Left cardiac atrium (tissue), 4 donors: Measurements from ENCODE around the gene BRAT1. TPM values are rescaled to one million over a fixed set of nuclear protein-coding genes. Genes with fewer than 3 reads are reported as not detected.
A peak's percentile ranks its signal among the peaks of the same experiment; 100 is the strongest.

Experiments
- ATAC-seq, 2 donors: fragments of 200-7000 bp; cut with Tn5 transposase; one replicate each; pipeline ENCODE4 v1.9.1; 2020; ENCODE audit warnings: mild to moderate bottlenecking in 2 of 2, moderate library complexity in 2 of 2
- DNase-seq: peaks from one replicate; pipeline ENCODE4 v3.0.0-alpha.2; 2020
- intact Hi-C, 2 donors: fragments of 100-400 bp; cut with DNase I; formaldehyde crosslinking; loops; one replicate each; pipeline versions ENCODE4 v1.14.1 to v1.15.1; 2022 to 2023
- total RNA-seq, 2 donors: library from RNA; stranded (reverse); fragmentation: NEBNext Ultra II Directional; extraction: Animal tissue kit (Norgen Biotek cat#: 25700); gene quantifications; one replicate each; pipeline ENCODE4 v1.2.1, GENCODE V29; 2021
- donor health status: DM: no; HTN: yes; CAD: no.
- donor health status: DM: no; HTN: yes; CAD: no; lungs with severe emphysema.
- donor health status: DM: yes; HTN: yes; CAD: no.
- donor health status: Dilated cardiomyopathy.

Gene BRAT1
- total RNA-seq, 2 donors from 2014 or later: 14.6 to 17.6 TPM

DNA sequence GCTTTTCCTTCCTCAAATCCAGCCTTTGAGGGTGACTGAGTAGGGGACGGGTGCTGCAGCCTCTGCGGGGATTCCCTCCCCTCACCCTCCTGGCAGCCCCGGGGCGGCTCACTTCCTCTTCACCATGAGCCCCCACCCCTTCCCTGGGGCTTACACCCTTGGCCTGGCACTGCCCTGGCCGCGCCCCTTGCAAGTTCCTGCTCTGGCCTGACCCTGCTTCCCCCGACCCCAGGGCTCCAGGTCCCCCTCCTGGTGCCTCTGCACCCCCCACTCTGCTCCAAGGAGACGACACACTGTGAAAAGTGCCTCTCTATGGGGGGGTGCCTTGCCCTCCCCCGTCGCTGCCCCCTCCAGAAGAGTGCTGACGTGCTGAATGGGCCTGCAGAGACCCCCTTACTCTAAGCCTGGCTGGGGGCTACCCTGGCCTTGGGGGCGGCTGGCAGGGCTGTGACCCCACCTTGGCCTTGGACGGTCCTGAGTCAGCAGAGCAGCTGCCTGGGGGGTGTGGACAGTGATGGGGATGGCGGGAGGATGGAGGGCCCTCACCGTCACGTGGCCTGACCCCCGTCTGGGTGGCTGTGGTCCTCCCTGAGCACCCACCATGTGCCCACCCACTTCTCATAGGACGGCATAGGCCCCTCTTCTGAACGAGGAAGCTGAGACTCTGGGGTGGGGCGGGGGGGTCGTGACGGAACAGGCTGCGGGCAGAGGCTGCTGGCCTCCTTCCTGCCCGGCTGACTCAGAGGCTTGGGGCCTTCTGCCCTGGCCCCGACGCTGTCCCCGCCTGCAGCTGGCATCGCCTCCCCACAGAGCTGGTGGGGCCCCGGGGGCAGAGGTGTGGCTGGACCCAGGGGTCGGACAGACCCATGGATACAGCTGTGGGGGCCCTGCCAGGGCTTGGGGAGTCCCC is 25.9 kb downstream of the BRAT1 start:
- ATAC-seq (peak; percentile 46 to 62), DNase-seq (peak; percentile 75)
- intact Hi-C loops: no loop called here

DNA sequence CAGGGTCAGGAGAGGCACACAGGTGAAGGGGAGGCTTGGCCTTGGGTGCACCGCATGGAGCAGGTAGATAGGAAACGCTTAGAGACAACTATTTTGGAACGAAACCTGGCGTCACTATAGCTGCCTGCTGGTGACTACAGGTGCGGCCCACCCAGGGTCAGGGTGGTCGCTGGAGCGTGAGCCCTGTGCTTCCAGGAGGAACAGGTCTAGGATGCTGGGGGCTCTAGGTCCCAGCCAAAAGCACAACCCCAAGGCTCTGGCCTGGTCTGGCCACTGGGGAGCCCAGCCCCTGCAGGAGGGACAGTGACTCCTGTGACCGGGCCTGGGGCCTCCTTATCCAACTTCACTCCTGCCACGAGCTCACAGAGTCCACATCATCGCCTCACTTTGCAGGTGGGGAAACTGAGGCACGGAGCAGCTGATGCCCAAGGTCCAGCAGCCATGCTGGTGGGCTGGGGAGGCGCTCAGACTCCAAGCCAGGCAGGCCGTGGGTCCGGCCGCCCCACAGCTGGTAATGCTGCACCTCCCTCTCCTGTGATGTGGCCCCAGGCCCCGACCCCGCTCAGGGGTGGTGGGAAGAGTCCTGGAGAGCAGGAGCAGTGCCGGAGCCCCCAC is 26.7 kb downstream of the BRAT1 start:
- no peak for ATAC-seq
- peak; percentile 22 for DNase-seq
- intact Hi-C loops: no loop called here

GRCh38 chr7:2527505-2528467 is 27.5 kb downstream of the BRAT1 start:
- intact Hi-C loops: no loop called here

DNA sequence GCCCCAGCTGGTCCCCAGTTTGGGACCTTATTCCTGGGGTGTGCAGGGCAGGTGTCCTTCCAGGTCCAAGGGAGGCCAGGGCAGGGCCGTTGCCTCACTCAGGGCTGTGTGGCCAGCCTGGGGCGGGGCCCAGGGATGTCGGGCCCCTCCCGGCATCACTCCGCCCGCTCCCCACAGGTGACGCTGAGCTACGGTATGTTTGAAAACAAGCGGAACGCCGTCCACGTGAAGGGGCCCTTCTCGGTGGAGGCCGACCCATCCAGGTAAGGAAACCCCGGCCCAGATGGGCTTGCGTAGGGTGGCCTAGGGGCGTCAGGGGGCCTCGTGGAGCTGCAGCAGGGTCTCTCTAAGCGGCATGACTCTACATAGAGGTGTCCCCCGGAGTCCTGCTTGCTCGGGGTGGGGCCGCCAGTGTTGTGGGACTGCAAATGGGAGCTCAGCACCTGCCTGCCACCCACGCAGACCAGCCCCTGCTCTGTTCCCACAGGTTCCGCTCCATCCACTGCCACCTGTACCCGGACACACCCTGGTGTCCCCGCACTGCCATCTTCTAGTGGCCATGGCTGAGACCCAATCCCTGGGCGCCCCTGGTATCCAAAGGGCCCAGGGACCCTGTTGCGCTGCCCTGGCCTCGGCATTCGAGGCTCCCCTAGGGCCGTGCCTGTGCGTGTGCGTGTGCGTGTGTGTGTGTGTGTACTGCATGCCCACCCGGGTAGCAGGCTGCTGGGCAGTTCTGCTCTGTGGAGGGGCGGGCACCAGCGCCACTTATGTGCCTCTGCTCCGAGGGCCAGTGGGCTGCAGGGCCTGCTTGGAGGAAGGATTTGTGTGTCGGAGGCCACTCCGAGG is 28.4 kb downstream of the BRAT1 start:
- intact Hi-C loops: no loop called here
- ATAC-seq: no peak
- DNase-seq: no peak

More at GRCh38 chr7:2527505-2528467, 27.5 kb downstream of the BRAT1 start:
- DNase-seq (peak; percentile 57), ATAC-seq (no peak)

GRCh38 chr7:2525658-2526630 is 29.4 kb downstream of the BRAT1 start:
- ATAC-seq (no peak), DNase-seq (no peak)
- intact Hi-C loops: no loop called here

GRCh38 chr7:2524808-2525657 is 30.3 kb downstream of the BRAT1 start:
- intact Hi-C loops: no loop called here
- DNase-seq: no peak

DNA sequence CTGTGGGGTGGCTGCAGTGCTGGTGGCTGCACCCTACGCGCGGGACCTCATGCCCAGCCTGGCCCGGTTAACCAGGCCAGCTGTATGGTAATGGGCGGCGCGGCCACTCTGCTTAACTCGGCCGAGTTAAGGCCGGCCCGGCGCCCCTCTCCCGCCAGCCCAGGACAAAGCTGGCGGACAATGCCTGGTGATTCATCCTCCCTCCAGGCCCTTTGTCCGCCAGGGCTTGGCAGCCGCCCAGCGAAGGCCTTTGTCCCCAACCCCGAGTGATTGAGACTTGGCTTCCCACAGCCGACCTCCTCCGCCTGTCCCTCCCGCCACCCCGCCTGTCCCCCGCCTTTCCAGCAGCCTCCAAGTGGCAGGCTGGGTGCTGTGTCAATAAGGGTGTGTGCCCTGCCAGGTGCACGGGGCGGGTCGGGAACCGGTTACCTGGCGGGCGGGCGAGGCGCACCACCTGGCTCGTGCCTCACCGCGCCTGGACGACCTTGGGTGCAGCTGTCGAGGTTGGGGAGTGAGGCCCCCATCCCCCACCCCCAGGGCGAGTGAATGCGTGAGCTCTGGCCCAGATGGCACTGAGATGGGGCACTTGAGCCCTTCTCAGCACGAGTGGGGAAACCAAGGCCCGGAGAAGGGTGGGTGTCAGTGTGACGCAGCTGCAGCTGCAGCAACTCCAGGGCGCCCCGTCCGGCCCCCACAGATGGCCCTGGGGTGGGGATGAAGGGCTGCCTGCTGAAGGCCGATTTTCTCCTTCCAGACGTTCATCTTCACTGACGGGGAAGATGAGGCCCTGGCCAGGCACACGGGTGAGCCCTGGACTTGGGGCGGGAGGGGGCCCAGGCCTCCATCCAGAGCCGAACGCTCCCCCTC is 31.1 kb downstream of the BRAT1 start:
- intact Hi-C loops: no loop called here
- peak; percentile 17 to 32 for ATAC-seq
- peak; percentile 87 for DNase-seq

More at GRCh38 chr7:2524808-2525657, 30.3 kb downstream of the BRAT1 start:
- ATAC-seq: no peak

- DNase-seq (no peak), ATAC-seq (peak in 1 of 2 donors; percentile 2)
- intact Hi-C loops: no loop called here
Observed at GRCh38 chr7:2523461-2523936, 31.8 kb downstream of the BRAT1 start.

GRCh38 chr7:2522780-2523433 is 32.4 kb downstream of the BRAT1 start:
- intact Hi-C loops: no loop called here
- DNase-seq: no peak
- ATAC-seq: peak in 1 of 2 donors; percentile 0

GRCh38 chr7:2521952-2522591 is 33.3 kb downstream of the BRAT1 start:
- peak; percentile 68 for DNase-seq
- peak; percentile 1 to 2 for ATAC-seq
- intact Hi-C loops: no loop called here

DNA sequence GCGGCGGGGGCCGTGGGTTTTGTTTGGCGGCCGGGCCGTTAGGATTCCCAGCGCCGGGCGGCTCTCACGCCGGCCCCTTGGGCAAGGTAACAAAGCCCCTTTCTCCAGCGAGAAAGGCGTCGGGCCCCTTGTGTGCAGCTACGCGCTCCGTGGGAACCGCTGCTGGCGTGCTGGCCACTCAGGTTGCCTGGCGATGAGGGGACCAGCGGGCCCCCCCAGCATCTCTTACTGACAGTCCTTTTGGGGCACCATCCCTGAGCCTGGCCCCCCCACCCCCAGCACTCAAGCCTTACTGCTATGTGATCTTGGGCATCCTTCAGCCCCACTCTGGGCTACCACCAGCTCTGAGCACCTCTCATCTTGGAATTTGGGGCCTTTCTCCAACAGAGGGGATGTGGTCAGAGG is 34.0 kb downstream of the BRAT1 start:
- ATAC-seq: no peak
- no peak for DNase-seq
- intact Hi-C loops: no loop called here

DNA sequence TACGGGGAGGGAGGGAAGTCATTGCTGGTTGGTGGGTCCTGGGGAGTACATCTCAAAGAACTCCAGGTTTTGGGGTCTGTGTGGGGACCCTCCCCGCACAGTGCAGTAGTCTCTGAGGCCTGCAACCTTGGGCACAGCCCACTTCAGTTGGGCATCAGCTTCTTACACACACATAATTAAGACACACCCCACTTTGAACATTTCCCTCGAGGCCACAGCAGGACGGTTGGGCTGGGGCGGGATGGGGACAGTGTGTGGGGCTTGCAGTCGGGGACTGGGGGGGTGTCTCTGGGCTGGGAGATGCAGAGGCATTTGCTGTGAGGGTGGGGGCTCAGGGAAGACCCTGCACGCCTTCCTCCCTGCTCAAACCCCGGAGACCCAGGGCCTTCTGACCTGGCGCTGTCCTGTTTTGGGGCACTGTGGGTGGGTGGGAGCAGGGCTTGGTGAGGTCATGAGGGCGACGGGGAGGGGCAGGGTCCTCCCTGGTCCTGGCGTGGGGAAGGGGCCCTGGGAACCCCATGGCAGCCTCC is 34.5 kb downstream of the BRAT1 start:
- intact Hi-C loops: no loop called here
- ATAC-seq: no peak
- no peak for DNase-seq

- intact Hi-C loops: no loop called here
- ATAC-seq (no peak), DNase-seq (no peak)
Observed at GRCh38 chr7:2520131-2520760, 35.1 kb downstream of the BRAT1 start.
